SHP77 treated with DMSO at 0.1 percent for 48 hours (cell line): Measurements from ENCODE around the gene IFI27L1.

ENCODE experiments used
- DNase-seq: peaks from one replicate; lab custom pipeline; 2025; lab: John Stamatoyannopoulos, UW

IFI27L1 gene

DNA sequence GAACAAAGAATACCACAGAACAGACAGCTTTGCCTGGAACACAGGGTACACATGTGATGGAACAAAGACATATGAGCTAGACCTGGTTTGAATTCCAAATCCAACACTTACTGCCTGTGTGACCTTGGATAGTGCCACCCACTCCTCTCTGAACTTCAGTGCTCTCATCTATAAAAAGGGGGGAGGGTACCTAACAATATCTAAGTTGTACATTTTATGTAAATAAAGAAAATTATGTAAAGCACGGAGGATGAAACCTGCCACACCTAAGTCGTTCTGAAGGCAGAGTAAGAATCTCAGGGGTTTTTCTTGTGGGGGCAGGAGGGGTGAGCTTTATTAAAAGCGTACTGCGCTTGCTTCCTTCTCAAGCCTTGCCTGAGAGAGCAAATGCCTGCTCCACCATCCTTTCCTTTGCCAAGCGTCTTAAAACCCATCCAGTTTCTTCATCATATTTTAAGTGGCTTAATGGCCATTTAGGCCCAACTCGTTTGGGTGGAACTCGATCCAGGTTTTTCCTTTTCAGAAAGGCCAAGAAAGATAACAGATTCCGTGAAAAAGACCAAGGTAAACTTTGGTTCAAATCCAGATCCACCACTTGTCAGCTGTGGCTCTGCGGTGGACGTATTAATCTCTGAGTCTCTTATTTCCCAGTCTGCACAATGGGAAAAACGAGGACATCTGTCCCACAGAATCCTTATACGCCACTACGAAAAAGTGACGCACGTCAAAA is 1.1 kb upstream of the IFI27L1 start:
- DNase-seq: no peak

DNA sequence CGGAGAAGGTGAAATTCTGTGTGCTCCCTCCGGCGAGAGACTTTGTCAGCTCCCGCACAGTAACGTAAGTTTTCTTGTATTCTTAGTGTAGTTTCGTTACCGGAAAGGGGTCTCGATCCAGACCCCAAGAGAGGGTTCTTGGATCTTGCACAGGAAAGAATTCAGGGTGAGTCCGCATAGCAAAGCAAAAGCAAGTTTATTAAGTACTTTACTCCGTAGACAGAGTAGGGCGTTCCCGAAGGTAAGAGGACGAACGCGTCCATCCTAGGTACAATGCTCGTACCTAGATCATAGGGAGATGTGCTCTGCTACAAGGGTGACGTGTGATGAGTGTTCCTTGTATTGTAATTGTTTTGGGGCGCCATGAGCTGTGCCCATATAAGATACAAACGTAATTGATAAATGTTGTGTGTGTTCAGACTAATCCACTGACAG is 293 bp downstream of the IFI27L1 start:
- peak; percentile 46 for DNase-seq

DNA sequence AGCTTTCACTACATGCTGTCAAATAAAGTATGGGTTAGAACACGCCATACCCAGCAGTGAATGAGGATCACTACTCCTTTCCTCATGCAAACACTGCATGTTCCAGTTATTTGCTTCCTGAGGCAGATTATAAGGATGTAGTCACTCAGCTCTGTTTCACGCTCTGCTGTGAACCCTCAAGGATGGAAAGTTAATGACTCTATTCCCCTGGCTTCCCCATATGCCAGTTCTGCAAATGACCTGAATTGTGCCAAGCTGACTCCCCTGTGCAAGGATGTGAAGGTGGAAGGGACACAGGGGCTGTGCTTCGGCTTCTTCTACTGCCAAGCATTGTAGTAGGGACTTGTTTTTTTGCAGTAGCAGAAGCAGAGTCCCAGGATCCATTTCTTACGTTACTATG is 6.8 kb downstream of the IFI27L1 start:
- no peak for DNase-seq

DNA sequence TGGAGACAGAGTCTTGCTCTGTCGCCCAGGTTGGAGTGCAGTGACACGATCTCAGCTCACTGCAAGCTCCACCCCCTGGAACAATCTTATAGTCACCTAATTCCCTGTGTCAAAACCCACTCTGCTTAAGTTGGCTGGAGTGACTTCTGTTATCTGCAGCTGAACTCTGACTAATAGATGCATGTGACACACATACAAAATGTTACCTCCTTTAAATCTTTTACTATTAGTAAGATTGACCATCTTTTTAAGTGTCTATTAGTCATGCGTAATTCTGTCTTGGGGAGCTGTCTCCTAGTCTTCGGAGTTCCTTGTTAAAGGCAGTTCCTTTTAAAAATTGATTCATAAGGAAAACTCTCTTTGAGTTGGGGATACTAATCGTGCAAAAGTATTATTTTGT is 7.4 kb downstream of the IFI27L1 start:
- no peak for DNase-seq

DNA sequence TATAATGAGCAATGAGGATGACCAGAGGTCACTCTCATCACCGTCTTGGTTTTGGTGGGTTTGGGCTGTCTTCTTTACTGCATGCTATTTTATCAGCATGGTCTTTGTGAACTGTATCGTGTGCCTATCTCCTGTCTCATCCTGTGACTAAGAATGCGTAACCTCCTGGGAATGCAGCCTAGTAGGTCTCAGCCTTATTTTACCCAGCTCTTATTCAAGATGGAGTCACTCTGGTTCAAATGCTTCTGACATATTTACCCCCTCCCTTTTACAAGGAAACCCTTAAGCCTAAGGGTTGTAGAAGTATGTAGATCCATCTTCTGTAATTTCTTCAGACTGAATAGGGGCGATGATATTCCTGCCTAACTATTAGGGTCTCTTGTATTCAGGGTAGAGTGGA is 8.4 kb downstream of the IFI27L1 start:
- no peak for DNase-seq

DNA sequence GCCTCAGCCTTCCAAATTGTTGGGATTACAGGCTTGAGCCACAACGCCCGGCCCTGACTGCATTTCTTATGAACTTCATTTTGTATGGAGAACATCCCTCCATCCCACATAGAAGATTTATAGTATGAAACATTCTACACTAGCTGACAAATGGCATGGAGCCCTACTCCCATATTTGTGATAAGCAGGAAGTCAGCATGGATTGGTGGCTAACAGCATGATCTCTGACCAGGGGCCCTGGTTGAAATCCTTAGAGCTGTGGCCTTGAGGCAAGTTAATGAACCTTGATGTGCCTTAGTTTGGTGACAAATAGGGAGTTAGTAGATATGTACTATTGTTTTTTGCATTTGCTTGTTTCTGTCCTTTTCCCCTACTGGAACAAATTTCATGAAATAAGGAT is 12.3 kb downstream of the IFI27L1 start:
- no peak for DNase-seq

DNA sequence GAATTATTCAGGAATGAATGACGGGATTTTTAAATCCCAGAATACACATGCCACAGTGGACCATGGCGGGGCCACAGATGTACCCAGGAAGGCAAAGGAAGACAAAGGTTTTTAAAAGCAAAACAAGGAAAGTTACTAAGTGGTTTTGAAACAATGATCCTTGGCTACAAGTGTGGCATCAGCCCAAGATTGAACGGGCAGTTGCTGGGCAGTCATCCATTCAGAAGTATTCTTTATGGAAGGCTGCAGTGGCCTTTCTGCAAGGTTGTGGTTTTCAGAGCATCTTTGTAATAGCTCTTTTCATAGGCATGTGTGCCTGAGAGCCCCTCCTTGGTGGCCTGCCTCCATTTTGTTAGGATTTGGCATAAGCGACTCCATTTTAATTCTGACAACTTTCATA is 16.0 kb downstream of the IFI27L1 start:
- DNase-seq: no peak

DNA sequence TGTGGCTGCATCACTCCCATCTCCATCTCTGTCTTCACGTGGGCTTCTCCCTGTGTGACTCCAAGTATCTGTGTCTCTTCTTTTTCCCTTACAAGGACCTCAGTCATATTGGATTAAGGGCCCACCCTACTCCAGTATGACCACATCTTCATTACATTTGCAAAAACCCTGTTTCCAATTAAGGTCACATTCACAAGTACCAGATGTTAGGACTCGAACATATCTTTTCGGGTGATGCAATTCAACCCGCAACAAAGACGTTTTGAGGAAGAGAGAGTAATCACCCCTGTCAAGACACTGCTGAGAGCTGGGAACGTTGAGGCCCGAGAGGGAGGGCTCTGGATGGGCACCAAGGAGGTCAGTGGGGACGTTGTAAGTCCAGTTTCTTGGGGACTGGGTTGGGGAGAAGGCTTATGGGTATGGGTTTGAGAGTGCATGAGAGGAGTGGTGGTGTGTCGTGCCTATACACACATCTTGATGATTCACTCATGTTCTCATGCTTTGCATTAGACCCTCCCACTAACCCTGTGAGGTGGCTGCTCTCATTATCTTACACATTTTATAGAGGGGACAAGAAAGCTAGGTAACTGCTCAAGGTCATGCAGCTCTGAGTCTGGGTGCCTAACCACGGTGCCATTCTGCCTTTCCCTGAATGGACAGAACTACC is 17.3 kb downstream of the IFI27L1 start:
- no peak for DNase-seq

DNA sequence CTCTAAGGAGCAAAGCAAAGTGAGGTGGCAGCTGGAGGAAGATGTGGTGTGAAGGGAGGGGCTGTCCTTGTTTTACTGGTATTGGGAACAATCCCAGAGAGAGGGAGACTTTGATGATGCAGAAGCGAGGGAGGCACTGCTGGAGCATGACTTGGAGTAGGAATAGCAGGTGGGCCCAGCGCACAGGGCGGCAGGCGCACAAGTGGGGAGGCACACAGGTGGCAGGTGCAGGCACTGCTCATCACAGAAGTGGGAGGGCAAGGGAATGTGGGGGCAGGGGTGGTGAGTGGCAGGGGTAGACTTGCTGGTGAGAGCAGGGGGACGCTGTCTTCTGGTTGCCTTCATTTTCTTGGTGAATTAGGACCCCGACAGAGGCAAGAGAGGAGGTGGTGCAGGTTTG is 17.9 kb downstream of the IFI27L1 start:
- no peak for DNase-seq

DNA sequence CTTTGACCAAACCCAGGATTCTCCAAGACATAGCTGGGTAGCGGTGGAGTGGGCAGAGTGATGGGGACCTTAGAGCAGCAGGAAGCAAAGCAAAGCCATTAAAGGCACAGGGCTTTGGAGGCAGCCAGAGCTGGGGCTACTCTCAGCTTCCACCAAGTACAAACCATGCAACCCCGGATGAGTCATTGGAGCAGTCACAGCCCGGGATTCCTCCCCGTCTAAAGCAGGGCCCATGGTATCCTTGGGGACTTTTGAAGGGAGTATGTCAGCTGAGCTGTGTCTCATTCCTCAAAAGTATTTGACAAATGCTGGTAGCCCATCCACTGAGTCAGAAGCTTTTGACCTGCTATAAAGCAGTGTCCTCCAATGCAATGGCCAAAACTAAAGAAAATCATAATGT is 19.7 kb downstream of the IFI27L1 start:
- no peak for DNase-seq

DNA sequence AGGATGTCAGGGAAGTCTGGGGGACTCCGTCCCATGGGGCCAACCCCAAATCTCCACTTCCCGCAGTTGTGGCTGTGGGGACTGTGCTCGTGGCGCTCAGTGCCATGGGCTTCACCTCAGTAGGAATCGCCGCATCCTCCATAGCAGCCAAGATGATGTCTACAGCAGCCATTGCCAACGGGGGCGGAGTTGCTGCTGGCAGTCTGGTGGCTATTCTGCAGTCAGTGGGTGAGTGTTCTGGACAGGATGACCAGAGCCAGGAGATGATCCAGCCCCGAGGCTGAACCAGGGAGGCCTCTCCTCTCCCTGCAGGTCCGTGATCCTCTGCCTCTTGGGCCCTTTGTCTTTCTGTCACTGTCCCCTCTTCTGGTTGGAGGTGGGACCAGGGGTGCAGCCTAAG is 20.6 kb downstream of the IFI27L1 start:
- DNase-seq: no peak

DNA sequence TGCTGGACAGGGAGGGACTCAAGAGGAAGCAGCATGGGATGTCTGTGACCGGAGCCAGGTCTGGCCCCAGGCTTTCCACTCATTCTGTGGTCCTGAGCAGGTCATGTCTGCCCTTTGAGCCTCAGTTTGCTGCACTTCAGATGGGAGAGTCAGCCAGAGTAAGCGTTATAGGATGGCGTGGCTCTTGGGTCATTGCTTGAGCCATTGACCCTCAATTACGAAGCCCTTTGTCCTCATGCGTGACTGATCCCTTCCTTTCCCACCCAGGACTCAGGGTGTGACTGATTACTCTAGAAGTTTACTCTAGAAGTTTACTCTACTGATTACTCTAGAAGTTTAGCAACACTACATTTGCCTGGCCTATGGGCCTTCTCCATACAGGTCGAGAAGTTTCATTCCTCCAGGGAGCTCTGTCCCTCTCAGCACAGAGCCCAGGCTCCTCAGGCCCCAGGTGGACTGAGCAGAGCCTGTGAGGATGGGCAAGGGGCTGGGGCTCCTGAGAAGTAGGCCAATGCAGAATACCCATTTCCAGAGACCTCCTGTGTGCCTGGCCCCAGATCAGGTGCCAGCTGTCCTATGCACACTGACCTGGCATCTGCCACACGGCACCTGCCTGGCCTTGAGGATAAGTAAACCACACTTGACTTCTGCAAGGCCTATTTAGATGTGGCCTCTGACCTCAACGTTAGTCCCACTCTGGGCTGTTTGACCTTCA is 21.8 kb downstream of the IFI27L1 start:
- DNase-seq: no peak

DNA sequence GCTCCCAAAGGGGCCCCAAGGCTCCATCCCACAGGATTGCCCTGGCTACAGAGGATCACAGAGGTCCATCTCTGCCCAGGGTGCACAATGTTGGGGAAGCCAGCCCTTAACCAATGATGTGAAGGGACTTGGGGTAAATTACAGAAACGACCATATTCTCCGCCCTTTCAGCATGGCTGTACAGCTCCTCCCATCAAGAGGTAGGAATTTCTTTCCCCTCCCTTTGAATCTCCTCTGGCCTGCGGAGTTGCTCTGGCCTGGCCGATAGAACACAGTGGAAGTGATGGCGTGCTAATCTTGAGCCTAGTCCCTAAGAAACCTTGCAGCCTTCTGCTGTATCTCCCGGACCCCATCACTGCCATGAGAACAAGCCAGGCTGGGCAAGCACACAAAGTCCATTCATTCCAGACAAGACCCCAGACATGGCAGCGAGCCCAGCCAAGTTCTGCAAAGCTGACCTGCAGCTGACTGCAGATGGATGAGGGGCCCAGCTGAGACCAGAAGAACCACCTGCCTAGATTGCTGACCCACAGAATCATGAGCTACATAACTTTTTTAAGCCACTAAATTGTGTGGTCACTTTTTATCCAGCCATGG is 22.5 kb downstream of the IFI27L1 start:
- DNase-seq: no peak

DNA sequence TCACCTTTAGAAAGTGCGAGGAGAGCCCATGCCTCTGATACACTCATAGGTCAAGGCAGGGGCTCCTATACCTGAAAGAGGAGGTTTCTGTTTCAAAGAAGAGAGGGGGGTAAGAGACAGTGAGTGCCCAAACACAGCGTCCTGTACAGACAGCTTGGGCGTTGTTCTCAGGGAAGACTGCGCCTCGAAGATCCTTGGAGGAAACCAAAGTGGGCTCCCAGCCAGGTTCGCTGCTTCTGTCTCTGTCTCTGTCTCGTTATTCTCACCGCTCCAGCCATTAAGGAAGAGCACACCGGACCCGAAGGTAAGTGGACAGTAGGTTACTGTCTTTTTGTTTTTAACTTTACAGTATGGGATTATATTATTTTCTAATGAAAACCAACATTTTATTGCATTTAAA is 23.6 kb downstream of the IFI27L1 start:
- no peak for DNase-seq

DNA sequence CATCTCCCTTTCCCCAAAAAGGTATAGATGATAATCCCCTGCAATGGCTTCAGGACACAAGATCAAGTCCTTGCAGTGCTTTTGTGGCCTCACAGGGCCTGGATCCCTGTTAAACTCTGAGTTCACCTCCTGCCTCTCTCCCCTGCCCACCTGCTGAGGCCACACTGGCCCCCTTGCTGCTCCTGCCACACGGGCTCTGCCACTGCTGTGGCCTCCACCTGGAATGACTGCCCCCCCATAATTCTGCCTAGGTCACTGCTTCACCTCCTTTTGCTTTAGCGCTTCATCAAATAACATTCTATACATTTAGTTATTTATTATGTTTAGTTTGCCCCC is 28.8 kb downstream of the IFI27L1 start:
- no peak for DNase-seq

DNA sequence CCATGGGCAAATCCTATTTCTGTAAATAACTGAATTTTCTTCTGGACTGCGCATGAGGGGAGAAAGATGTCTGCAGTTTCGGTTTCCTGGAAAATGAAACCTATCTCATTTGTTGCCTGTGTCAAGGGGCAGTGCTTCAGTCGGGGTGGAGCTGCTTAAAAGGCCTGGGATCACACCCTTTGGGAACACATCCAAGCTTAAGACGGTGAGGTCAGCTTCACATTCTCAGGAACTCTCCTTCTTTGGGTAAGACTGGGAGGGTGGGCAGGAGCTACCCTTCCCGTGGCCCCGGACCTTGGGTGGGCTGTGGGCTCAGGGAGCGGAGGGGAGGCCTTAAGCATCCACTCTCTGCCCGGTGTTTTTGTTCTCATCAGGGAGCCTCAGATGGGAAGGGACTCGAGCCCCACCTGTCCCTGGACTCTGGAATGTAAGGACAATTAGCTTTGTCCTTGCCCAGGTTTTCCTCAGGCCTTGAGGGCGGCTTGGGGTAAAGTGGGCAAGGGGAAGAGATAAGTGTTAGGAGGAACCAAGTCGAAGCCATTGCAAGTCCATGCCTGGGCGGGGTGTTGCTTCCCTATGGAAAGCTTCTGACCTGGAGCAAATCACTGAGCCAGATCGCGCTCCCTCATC is 29.6 kb downstream of the IFI27L1 start, which contains the start of gene IFI27:
Gene IFI27 (plus strand): TSS at position 185 of the 630 bp plus-strand sequence.
- no peak for DNase-seq

DNA sequence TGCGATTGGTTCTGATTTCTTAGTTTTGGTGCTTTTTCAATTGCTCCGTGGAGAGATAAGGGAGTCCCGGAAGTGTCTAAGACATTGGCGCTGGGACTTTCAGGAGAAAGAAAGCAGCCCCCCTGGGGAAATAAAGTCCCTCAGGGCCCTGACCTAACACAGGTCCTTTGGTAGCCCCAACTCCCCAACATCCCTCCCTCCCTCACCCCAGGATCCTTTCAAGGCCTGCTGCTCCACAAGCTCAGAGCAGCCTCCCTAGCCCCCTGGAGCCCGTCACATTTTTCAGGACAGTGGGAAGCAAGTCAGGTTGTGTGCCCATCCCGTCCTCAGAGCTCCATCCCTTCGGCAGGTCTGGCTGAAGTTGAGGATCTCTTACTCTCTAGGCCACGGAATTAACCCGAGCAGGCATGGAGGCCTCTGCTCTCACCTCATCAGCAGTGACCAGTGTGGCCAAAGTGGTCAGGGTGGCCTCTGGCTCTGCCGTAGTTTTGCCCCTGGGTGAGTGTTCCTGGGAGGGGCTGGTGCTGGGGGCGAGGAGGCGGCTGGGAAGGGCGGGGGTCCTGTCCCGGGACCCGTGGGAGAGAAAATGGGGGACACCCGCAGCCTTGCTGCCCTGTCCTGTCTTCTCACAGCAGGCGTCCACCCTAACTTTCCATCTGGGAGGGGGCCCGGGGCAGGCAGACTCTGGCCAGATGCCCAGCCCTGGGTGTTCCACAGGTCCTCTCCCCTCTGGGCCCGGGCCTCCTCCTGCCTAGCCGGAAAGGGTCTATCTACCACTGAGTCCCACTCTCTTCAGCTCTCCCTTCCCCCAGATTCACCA is 30.4 kb downstream of the IFI27L1 start:
- no peak for DNase-seq

DNA sequence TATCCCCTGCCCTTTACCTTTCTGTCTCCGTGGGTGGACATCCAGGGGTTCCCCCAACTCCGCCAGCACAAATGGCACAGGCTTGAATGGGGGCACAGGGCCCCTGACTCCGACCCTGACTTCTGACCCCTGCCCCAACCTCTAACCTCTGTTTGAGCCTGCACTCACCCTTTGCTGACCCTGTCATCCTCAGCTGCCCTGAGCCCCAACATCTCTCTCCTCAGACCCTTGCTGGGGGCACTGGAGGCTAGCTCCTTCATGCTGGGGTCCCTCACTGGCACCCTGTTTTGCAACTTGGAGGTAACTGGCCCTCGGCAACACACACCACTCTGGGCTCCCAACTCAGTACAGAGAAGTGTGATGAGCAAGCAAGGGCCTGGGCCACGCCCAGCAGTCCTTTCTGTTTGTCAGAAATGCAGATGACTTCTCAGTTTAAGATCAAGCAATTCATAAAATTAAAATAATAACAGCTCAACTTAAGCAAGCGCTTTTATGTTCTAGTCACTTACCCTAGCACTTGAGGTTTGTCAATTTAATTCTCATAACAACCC is 31.5 kb downstream of the IFI27L1 start:
- no peak for DNase-seq

DNA sequence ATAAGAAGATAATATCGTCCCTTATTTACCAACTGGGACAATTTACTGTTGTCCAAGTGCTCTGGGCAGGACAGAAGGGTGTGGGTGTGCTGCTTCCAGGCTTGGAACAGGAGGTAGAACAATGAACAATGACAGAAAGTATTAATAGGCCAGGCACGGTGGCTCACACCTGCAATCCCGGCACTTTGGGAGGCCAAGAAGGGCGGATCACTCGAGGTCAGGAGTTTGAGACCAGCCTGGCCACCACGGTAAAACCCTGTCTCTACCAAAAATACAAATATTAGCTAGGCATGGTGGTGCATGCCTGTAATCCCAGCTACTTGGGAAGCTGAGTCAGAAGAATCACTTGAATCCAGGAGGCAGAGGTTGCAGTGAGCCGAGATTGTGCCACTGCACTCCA is 32.0 kb downstream of the IFI27L1 start:
- no peak for DNase-seq

DNA sequence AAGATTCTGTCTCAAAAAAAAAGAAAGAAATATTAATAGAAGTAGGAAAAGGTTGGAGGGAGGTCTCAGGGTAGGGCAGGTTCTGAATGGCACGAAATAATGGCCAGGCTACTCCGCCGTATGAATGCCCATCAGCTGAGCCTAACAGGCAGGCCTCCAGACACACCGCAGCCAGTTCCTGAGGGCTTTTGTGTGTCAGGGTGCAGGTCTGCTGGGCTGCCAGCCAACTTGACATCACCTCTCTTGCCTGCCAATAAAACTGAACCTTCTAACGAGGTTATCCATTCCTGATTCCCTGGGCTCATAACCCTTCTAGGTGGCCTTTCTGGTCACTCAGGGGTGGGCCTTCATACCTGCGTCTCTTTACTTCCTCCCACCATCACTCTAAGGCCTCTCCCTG is 32.4 kb downstream of the IFI27L1 start:
- DNase-seq: peak; percentile 21

DNA sequence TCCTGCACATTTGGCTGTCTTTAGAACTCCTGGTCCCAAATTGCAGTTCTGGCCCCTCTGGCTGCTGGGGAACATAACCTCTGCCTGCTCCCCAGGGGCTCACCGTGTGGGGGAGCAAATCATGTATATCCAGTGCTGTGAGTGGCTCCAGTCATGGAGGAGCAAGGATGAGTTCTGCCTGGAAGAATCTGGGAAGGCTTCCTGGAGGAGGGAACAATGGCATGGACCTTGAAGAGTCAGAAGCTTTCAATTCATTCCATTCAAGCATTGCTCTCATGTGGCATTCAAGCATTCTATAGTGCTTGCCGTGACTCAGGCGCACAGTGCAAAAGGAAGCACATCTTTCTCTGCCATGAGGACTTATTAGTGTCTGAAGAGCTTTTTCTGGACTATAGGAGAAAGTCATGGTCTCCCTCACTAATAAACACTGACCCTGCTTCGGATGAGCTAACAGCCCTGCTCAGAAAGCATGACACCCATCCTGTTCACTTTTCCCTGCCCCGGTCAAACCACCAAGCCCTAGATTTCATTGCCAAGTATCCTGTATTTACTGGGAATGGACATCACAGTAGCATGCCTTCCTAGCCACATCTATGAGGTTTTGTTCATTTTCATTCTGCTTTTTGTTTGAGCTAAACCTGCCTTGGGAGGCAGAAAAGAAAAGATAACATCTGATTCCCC is 32.9 kb downstream of the IFI27L1 start:
- DNase-seq: no peak
